ENCODE data around the gene HIBADH. TPM values are rescaled to one million over a fixed set of nuclear protein-coding genes. Genes with fewer than 3 reads are reported as not detected.

Gene HIBADH
- total and polyA plus RNA-seq, 2 donors: 25.0 to 33.1 TPM

- WGBS: 72% methylated on average over 2 of the region's 2 CpGs
Observed at GRCh38 chr7:27476493-27476892, 186.2 kb downstream of the HIBADH start.

More at GRCh38 chr7:27476493-27476892, 186.2 kb downstream of the HIBADH start:
- H3K9me3 ChIP-seq (ENCODE audit: control insufficient read depth in 2 of 2, insufficient read depth in 1 of 2, low read length in 1 of 2): no peaks in the 10 kb centered on the region
- no peak overlapping the region for H3K27ac ChIP-seq (ENCODE audit: low read depth in 1 of 2, low read length in 1 of 2)
- no peak for DNase-seq (ENCODE audit: low read depth in 6 of 9, low spot score in 9 of 9)
- H3K36me3 ChIP-seq (ENCODE audit: control insufficient read depth in 2 of 2, insufficient read depth in 2 of 2, low read length in 1 of 2): no peaks in the 10 kb centered on the region
- no peak overlapping the region for H3K4me3 ChIP-seq (ENCODE audit: low read length in 2 of 2)
- no peaks in the 10 kb centered on the region for H3K4me1 ChIP-seq (ENCODE audit: control insufficient read depth in 2 of 2, insufficient read depth in 2 of 2, low read length in 2 of 2)
- H3K27me3 ChIP-seq (ENCODE audit: control insufficient read depth in 2 of 2, insufficient read depth in 1 of 2, low read length in 1 of 2): no peaks in the 10 kb centered on the region

Other genes with a start within 250 kb of the HIBADH start
- 86.7 TPM for gene TAX1BP1, start 77.3 kb upstream of the HIBADH start, total RNA-seq
- 95.1 TPM for gene TAX1BP1, start 77.3 kb upstream of the HIBADH start, polyA plus RNA-seq

Measured in thymus (tissue), 11 donors.